ENCODE data around the gene COA7. TPM values are rescaled to one million over a fixed set of nuclear protein-coding genes. Genes with fewer than 3 reads are reported as not detected.
"Not testable (repeated sequence)": the region's sequence is repeated elsewhere in the genome, so short reads cannot be mapped to it uniquely, and the experiment has no call there.

COA7 gene
- total RNA-seq, 2 experiments from 2014 or later = 32.5 to 35.7 TPM

DNA sequence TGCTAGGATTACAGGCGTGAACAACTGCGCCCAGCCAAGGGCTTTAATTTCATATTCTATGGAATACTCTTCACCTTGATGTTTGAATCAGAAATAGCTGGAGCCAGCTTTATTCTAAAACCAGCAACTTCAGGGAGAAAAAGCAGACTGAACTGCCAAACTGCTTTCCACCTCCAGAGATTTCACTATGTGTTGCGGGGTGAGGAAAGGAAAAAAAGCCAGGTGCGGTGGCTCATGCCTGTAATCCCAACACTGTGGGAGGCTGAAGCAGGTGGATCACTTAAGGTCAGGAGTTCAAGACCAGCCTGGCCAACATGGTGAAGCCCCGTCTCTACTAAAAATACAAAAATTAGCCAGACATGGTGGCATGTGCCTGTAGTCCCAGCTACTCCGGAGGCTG, 17.1 kb upstream of the COA7 start:
- H3K27me3 Mint-ChIP-seq, H3K4me3 Mint-ChIP-seq, H3K4me1 Mint-ChIP-seq: not testable (repeated sequence)

DNA sequence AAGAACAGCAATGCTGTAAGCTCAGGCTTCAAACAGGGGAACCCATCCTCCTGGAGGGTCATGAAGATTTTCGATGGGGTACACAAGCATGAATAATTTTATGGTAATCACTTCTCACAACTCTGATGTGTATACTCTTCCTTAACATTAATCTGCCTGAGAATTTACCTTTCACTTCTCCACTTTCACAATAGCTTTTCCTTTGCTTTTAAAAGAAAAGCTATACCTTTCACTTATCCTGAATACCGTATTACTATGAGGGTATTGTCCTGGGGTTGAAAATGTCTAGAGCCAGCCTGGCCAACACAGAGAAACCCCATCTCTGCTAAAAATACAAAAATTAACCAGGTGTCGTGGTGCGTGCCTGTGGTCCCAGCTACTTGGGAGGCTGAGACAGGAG, 15.4 kb upstream of the COA7 start:
- H3K4me1 Mint-ChIP-seq = no peaks in the 10 kb centered on the region
- no peak overlapping the region for H3K4me3 Mint-ChIP-seq
- no peak for DNase-seq
- no peaks in the 10 kb centered on the region for H3K27me3 Mint-ChIP-seq
- no peak overlapping the region for H3K27ac Mint-ChIP-seq
- no peaks in the 10 kb centered on the region for H3K9me3 Mint-ChIP-seq
- H3K36me3 Mint-ChIP-seq = no peaks in the 10 kb centered on the region

More for the DNA sequence above, 17.1 kb upstream of the COA7 start:
- not testable (repeated sequence) for H3K27ac Mint-ChIP-seq, H3K9me3 Mint-ChIP-seq, DNase-seq, H3K36me3 Mint-ChIP-seq

DNA sequence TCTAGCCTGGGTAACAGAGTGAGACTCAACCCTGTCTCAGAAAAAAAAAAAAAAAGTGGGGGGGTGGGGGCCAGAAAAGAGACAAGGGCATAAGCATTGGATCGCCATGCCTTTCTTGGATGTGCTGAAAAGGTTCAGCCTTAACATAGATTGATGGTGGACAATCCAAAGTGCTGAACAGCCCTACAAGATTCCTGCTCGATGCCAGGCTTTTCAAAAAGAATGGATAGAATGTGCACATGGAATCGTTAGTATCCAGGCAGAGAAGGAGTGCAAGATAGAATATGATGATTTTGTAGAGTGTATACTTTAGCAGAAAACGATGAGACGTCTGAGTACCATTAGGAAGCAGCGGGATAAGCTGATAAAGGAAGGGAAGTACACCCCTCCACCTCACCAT, 10.9 kb upstream of the COA7 start:
- H3K9me3 Mint-ChIP-seq = no peaks in the 10 kb centered on the region
- no peak overlapping the region for H3K27ac Mint-ChIP-seq
- no peaks in the 10 kb centered on the region for H3K4me1 Mint-ChIP-seq
- no peak for DNase-seq
- no peaks in the 10 kb centered on the region for H3K36me3 Mint-ChIP-seq
- peaks cover 3% of the 10 kb centered on the region for H3K27me3 Mint-ChIP-seq
- H3K4me3 Mint-ChIP-seq = no peak overlapping the region

DNA sequence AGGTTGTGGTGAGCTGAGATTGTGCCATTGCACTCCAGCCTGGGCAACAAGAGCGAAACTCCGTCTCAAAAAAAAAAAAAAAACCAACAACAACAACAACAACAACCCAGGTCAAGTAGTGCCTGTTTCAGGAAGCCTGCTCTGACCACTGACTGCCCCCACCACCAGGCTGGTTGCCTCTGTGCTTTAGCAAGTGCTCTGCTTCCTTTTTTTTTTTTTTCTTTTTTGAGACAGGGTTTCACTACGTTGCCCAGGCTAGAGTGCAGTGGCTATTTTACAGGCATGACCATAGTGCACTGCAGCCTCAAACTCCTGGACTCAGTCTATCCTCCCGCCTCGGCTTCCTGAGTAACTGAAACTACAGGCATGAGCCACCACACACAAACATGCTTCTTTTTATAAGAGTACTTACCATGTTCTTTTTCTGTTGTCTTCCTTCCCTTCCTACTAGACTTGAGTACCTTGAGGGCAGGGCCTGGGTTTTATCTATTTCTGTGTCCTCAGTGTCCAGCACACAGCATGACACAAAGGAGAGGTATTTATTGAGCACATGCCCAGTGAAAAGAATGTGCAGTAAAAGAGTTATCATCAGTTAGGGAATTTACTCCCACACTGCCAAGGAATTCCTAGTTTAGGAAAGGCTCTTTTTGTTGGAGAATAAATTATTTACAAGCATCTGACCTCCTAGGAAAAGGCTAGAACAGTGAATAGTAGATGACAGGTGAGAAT, 9.9 kb upstream of the COA7 start:
- H3K4me3 Mint-ChIP-seq = no peak overlapping the region
- peaks cover 8% of the 10 kb centered on the region for H3K4me1 Mint-ChIP-seq
- peaks cover 3% of the 10 kb centered on the region for H3K27me3 Mint-ChIP-seq
- no peaks in the 10 kb centered on the region for H3K36me3 Mint-ChIP-seq
- H3K27ac Mint-ChIP-seq = no peak overlapping the region
- H3K9me3 Mint-ChIP-seq = no peaks in the 10 kb centered on the region
- DNase-seq = no peak

DNA sequence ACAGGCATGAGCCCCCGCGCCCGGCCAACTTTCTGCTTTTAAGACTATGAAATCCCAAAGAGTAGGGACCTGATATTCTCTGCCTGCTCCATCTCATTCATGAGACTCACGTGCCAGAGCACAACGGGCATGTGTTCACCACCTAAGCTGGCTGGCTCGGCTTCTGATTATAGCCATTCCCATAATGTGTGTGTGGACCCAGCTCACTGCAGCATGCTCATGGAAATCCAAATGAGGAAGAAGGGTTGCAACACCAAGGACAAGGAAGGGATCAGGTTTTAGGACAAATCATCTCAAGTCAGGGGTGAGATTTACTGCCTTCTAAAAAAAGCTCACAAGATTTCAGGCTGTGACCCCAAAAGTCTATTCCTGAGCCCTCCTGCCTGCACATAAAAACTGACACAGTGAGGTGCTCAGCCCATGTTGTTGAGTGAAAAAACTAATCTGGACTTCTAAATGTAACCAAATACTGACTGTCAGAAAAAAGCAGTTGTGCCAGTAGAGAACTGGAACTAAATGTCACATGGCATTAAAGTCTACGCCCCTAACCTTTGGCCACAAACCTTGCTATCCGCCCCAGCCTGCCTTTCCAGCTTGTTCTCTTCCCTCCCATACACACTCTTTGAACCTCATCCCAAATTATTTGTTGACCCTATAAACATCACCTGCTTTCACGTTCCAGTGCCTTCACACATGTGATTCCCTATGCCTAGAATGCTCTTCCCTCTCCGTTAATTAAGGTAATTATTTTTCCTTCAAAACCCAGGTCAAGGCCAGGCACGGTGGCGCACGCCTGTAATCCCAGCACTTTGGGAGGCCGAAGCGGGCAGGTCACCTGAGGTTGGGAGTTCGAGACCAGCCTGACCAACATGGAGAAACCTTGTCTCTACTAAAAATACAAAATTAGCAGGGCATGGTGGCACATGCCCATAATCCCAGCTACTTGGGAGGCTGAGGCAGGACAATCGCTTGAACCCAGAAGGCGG, 9.1 kb upstream of the COA7 start:
- Mint-ChIP-seq H3K9me3 (no peaks in the 10 kb centered on the region), H3K4me1 (peaks cover 14% of the 10 kb centered on the region), H3K4me3 (no peak overlapping the region), H3K27ac (no peak overlapping the region), H3K36me3 (no peaks in the 10 kb centered on the region), H3K27me3 (peaks cover 3% of the 10 kb centered on the region)
- no peak for DNase-seq

DNA sequence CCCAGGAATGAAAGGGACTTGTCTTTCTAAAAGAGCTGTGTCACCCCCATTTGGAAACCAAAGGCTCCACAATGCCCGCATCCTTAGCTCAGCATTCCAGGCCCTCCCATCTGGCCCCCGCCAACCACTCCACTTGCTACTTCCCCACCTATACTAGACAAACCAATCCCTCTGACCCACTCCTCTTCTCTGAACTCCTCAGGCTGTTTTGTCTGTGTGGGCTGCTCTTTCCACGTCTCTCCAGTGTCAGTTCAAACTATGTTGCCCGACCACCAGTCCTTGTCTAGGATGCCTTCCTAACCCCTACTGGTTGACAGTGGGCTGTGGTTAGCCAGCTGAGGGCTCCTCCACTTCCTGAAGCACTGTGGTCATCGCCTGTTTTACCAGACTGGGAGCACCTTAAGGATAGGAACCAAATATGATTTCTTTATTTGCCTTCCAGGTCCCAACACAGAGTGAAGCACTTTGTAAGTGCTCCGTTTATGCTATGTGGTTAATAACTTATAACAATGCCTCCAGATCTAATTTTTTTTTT, 8.1 kb upstream of the COA7 start:
- Mint-ChIP-seq H3K9me3 (no peaks in the 10 kb centered on the region), H3K27ac (no peak overlapping the region), H3K4me3 (no peak overlapping the region), H3K36me3 (no peaks in the 10 kb centered on the region), H3K27me3 (peaks cover 3% of the 10 kb centered on the region), H3K4me1 (peaks cover 14% of the 10 kb centered on the region)
- DNase-seq = no peak

DNA sequence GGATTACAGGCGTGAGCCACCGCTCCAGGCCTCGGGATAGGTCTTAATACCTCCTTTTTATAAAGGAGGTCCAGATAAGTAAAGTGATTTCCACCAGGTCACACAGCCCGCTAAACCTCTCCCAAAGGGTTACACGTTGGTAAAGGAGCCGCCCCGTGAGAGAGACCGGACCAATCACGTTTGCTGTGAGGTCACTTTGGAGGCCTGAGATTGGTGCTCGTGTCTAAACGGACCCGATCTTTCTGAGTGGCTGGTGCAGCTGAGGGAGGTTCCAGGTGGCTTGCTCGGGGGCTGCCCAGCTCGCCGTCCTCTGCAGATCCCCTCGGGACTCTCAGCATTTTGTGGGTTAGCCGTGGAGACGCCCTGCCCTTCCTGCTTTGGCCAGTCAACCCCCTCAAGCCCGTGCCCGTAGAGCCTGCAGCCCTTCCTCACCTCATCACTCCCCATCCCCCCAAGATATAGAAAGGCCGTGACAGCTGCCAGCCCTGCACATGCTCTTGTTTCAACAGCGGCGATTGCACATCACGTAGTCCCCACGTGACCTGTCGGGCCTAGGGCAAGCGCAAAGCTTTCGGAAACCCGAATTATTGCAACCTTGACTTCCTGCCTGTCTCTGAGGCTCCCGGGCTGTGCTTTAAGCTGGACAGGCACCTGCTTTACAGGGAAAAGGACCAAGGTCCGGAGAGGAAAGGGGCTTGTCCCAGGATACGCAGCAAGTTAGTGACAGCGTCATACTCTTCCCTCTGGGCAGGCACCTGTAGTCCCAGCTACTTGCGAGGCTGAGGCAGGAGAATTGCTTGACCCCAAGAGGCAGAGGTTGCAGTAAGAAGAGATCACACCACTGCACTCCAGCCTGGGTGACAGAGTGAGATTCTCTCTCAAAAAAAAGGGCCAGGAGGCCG, 5.0 kb upstream of the COA7 start:
- no peaks in the 10 kb centered on the region for H3K36me3 Mint-ChIP-seq
- no peaks in the 10 kb centered on the region for H3K27me3 Mint-ChIP-seq
- peak overlapping the region; percentile 83 for H3K4me3 Mint-ChIP-seq
- peak; percentile 83 for DNase-seq
- H3K27ac Mint-ChIP-seq = peak overlapping the region; percentile 95
- no peaks in the 10 kb centered on the region for H3K9me3 Mint-ChIP-seq
- H3K4me1 Mint-ChIP-seq = peaks cover 14% of the 10 kb centered on the region

DNA sequence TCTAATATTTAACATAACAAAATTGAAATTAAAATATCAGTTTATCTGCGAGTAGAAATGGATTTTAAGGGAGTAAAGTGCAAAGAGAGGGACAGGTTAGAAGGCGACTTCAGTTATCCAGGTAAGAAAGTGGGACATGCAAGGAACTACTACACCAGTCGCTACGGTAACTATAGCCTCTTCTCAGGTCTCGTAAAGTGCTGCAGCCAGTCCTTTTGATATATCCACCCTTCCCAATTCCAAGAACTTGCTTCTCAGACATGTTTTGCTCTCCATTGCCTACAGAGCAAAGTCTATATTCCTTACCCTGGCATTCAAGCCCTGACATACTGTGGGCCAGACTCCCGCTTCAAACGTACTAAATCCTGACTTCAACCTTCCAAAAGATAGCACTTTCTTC, 2.5 kb downstream of the COA7 start:
- Mint-ChIP-seq H3K4me1 (peaks cover 20% of the 10 kb centered on the region), H3K36me3 (peaks cover 46% of the 10 kb centered on the region), H3K9me3 (no peaks in the 10 kb centered on the region), H3K27ac (no peak overlapping the region), H3K27me3 (no peaks in the 10 kb centered on the region), H3K4me3 (peak overlapping the region; percentile 0)
- no peak for DNase-seq

DNA sequence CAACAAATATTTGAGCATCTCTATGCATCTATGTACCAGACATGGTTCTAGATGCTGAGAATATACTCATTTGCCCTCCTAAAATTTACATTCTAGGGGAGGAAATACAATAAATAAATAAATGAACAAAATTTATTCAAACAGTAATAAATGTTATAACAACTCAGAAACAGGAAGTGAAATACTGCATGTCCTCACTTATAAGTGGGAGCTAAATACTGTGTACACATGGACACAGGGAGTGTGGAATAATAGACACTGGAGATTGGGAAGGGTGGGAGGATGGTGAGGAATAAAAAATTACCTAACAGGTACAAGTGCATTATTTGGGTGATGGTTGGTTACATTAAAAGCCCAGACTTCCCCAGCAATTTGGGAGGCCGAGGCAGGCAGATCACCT, 4.3 kb downstream of the COA7 start:
- H3K9me3 Mint-ChIP-seq = no peaks in the 10 kb centered on the region
- H3K4me1 Mint-ChIP-seq = peaks cover 20% of the 10 kb centered on the region
- H3K36me3 Mint-ChIP-seq = peaks cover 50% of the 10 kb centered on the region
- no peak overlapping the region for H3K4me3 Mint-ChIP-seq
- no peak for DNase-seq
- H3K27ac Mint-ChIP-seq = no peak overlapping the region
- H3K27me3 Mint-ChIP-seq = no peaks in the 10 kb centered on the region

DNA sequence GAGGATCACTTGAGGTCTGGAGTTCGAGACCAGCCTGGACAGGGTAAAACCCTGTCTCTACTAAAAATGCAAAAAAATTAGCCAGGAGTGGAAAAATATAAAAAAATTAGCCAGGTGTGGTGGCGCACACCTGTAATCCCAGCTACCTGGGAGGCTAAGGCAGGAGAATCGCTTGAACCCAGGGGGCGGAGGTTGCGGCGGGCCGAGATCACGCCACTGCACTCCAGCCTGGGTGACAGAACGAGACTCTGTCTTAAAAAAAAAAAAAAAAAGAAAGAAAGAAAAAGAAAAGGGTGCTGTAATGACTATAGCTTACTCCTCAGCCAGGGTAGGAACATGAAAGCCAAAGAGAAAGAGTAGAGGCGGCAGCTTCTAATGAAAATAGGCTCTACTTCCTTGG, 4.8 kb downstream of the COA7 start:
- H3K4me3 Mint-ChIP-seq, H3K27ac Mint-ChIP-seq, H3K9me3 Mint-ChIP-seq, H3K27me3 Mint-ChIP-seq, DNase-seq: not testable (repeated sequence)
- Mint-ChIP-seq H3K36me3 (peaks cover 50% of the 10 kb centered on the region), H3K4me1 (peaks cover 20% of the 10 kb centered on the region)

DNA sequence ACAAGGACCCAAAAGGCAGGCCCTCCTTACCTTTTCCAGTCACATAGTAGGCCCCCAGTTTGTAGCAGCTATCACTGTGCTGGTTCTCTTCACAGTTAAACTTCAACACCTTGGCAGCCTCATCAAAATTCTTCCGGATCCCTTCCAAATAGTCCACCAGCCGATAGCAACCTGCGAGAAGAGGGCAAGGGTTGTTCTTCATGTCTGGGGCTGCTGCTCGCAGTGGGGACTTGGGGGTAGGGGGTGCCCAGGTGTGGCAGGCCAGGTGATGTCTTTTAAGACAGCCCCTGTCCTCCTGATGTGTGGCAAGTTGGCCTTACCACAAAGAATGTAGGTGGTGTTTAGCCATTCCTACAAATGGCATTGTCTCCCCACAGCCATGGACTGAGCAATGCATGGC, 5.5 kb downstream of the COA7 start:
- H3K4me1 Mint-ChIP-seq = peaks cover 20% of the 10 kb centered on the region
- no peak overlapping the region for H3K27ac Mint-ChIP-seq
- peaks cover 52% of the 10 kb centered on the region for H3K36me3 Mint-ChIP-seq
- no peaks in the 10 kb centered on the region for H3K27me3 Mint-ChIP-seq
- H3K9me3 Mint-ChIP-seq = no peaks in the 10 kb centered on the region
- no peak for DNase-seq
- no peak overlapping the region for H3K4me3 Mint-ChIP-seq

DNA sequence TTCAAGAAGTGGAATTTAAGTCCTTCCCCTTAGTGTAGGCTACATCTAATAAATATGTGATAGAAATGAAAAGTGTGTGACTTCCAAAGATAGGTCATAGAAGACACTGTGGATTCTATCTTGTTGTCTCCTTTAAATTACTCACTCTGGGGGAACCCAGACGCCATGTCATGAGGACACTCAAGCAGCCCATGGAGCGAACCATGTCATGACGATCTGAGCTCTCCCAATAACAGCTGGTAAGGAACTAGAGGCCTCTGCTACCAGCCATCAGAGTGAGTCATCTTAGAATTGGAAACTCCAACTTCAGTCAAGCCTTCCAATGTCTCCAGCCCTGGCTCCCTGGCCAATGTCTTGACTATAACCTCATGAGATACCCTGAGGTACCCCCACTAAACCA, 6.3 kb downstream of the COA7 start:
- Mint-ChIP-seq H3K27ac (no peak overlapping the region), H3K4me1 (peaks cover 16% of the 10 kb centered on the region), H3K9me3 (no peaks in the 10 kb centered on the region), H3K4me3 (no peak overlapping the region), H3K36me3 (peaks cover 55% of the 10 kb centered on the region), H3K27me3 (no peaks in the 10 kb centered on the region)
- no peak for DNase-seq

DNA sequence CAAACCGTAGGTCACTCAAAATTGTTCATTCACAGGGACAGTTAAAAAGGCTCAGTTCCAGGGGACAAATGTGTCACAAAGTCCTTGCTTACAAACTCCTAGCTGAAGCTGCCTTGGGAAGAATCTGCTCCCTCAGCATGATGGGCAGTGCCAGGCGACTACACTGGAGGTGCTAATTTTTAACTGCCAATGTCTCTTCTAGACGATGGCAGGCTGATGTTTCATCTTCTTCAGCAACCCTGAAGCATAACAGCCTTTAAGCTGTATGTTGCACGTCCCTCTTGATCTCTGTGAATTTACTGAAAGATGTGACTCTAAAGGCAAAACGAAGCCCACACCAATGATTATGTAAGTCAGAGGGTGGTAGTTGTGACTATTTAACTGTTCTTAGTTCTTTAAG, 11.3 kb downstream of the COA7 start:
- DNase-seq = no peak
- H3K4me3 Mint-ChIP-seq = no peak overlapping the region
- peaks cover 3% of the 10 kb centered on the region for H3K9me3 Mint-ChIP-seq
- no peaks in the 10 kb centered on the region for H3K27me3 Mint-ChIP-seq
- H3K27ac Mint-ChIP-seq = no peak overlapping the region
- H3K4me1 Mint-ChIP-seq = peaks cover 5% of the 10 kb centered on the region
- peaks cover 40% of the 10 kb centered on the region for H3K36me3 Mint-ChIP-seq

DNA sequence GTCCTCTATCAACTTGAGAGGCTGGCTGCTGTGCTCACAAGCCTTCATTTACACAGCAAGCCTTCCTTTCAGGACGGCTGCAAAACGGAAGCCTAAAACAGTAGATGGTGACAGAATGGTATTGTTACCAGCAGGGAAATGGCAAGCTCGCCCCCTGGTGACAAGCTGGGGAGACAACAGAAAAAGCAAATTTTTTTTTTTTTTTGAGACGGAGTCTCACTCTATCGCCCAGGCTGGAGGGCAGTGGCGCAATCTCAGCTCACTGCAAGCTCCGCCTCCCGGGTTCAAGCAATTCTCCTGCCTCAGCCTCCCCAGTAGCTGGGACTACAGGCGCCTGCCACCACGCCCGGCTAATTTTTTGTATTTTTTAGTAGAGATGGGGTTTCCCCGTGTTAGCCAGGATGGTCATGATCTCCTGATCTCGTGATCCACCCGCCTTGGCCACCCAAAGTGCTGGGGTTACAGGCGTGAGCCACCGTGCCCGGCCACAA, 11.8 kb downstream of the COA7 start:
- not testable (repeated sequence) for H3K27me3 Mint-ChIP-seq, H3K4me1 Mint-ChIP-seq, H3K4me3 Mint-ChIP-seq, H3K9me3 Mint-ChIP-seq
- Mint-ChIP-seq H3K36me3 (peaks cover 37% of the 10 kb centered on the region), H3K27ac (peak overlapping the region; percentile 78)
- DNase-seq = peak; percentile 67
